OCI-LY3 (cell line): Measurements from ENCODE around the gene KNOP1.

Experiments
- CTCF ChIP-seq: fragments of 200-600, 300-600 bp; sonication (generic); IDR thresholded peaks from 2 replicates; pipeline ENCODE4 v1.5.1; 2014; ENCODE audit warnings: antibody characterized with exemption, low read length, low read depth
- EZH2phosphoT487 ChIP-seq: fragments of 200-600 bp; shearing (Covaris generic); IDR thresholded peaks from 2 replicates; pipeline ENCODE4 v1.6.1; 2018; ENCODE audit warnings: antibody characterized with exemption, mixed run types, low read depth

- TF ChIP-seq CTCF (no peak), EZH2phosphoT487 (no peak)
Measured at GRCh38 chr16:19664166-19664565, 53.9 kb downstream of the KNOP1 start.
